Measurements from ENCODE around the gene VAMP2.

The VAMP2 gene

DNA sequence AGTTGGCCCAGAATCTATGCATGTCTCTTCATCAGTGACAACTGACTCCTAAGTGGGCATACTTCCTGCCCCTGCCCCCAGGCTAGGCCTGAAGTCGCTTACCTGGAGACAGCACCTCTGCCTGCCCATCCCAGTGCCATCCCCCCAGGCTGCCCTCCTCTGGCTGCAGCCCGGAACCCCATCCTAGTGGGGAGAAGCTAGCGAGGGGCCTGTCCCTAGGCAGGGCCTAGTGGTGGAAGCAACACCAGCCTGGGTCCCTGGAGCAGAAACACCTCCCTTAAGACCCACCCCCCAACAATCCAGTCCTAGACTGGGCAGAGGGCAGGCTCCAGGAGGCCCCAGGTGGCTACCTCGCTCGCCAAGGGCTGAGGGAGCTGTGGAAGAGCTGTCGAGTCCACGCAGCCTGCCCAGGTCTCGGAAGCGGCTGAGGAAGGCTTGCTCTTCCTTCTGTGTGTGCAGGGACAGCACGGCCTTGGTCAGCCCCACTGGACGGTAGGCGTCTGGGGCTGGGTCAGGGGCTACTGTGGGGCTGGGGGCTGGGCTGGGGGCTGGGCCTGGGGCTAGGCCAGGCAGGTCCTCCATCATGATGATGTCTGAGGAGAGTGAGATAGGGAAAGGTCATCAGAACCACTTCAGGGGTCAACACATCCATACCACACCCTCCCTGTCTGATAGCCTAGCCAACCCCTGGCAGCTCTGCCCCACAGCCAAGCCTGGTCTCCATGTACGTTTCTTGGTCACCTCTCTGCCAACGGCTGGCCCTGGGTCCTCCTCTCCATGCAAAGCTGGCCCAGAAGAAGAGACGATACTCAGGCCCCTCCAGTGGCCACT, 18.1 kb downstream of the VAMP2 start:
- H3K9me3 Mint-ChIP-seq: no peaks in the 10 kb centered on the region
- no peaks in the 10 kb centered on the region for H3K27me3 Mint-ChIP-seq
- peaks cover 95% of the 10 kb centered on the region for H3K36me3 Mint-ChIP-seq (ENCODE audit: low read depth)
- H3K4me1 Mint-ChIP-seq (ENCODE audit: low read depth): peaks cover 3% of the 10 kb centered on the region
- H3K27ac Mint-ChIP-seq: no peak overlapping the region
- no peak for DNase-seq
- H3K4me3 Mint-ChIP-seq: no peak overlapping the region

DNA sequence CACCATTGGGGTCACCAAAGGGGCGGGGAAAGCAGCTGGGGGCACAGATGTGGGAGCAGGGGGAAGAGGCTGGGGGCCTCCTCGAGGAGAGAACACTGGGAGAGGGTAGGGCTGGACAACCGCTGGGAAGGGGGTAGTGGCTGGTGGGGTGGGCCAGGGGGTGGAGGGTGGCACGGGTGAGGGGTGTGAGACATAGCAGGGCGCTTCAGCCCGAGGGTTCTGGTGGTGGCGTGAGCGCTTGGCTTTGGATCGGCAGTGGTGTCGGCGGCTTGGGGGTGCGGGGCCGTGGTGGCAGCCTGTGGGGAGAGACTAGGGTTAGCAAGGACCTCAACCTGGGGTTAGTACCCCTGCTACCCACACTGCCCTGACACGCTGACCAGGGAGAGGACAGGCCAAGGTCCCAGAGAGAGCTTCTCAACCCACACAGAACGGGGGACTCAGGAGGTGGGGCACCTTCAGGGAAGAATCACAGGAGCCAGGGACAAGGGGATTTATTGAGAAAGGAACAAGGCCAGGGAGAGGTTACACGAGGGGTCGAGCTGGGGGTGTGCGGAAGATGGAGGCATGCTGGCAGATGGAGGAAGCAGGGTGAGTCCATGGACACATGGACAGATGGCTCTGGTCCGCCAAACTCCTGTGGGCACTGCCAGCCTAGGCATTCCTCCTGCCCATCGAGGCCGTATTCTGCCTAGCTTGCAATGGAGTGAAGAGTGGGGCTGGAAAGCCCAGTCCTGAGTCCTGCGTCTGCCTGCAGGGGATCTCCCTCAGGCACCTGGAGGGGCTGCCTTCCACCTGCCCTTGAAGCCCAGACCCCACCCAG, 19.0 kb downstream of the VAMP2 start:
- Mint-ChIP-seq H3K27me3 (no peaks in the 10 kb centered on the region), H3K9me3 (no peaks in the 10 kb centered on the region), H3K4me1 (ENCODE audit: low read depth) (no peaks in the 10 kb centered on the region), H3K4me3 (no peak overlapping the region), H3K27ac (no peak overlapping the region), H3K36me3 (ENCODE audit: low read depth) (peaks cover 91% of the 10 kb centered on the region)
- DNase-seq: no peak

DNA sequence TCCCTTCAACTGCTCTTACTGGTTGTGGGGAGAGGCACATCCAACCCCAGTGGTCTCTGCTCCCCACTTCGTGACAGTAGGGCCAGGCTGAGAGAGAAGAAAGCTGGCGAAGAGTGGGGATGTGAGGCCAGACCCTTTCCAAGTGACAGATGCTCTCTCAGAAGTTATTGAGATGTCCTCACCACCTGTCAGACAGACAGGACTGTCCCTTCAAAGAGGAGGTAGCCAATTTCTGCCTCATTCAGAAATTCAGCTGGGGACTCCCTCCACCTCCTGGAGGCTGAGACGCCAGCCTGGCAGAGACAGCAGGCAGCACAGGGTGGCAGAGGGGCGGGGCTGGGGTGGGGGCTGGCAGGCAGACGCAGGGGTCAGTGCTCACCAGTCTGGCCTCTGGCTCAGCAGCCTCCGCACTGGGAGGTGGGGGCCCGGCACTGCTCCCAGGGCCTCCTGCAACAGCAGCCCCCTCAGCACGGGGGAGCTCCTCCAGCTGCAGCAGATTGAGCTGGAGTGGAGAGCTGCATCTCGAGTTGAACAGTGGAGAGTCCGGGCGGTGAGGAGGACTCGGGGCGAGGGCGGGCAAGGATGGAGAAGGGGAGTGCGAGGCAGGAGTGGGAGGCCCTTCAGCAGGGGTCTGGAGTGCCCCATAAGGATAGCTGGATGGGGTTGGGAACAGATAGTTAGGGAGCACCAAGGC, 19.7 kb downstream of the VAMP2 start:
- H3K4me3 Mint-ChIP-seq: no peak overlapping the region
- DNase-seq: no peak
- peaks cover 83% of the 10 kb centered on the region for H3K36me3 Mint-ChIP-seq (ENCODE audit: low read depth)
- H3K9me3 Mint-ChIP-seq: no peaks in the 10 kb centered on the region
- H3K27ac Mint-ChIP-seq: no peak overlapping the region
- no peaks in the 10 kb centered on the region for H3K27me3 Mint-ChIP-seq
- H3K4me1 Mint-ChIP-seq (ENCODE audit: low read depth): no peaks in the 10 kb centered on the region

DNA sequence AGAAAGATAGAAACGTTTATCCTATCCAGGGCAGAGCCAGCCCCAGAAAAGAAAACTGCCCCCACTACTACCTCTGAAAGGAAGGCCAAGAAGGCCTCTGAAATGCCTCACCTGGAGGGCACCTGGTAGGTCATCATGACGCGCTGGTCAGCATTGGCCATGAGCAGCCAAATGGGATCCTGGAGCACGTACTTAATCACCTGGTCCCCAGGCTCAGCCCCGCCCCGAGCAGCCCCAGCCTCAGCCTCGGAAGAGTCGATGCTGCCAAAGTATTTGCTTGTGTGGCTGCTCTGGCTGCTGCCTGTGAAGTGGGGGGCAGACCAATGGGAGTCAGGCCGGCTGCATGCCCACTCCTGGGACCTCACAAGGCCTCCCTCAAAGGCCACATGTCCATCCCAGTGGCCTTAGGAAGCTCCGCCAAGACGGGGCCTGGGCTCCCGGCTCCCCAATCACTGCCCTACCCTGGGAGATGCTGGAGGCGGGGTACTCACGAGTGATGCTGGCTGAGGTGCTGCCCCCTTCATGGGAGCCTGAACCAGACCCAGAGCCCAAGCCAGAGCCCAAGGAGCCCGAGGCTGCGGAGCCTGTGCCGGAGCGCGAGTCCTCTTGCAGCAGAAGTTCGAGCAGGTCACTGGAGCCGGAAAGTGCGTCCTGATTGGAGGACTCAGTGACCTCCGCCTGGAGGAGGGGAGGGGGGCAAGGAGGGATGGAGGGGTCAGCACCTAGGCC, 20.4 kb downstream of the VAMP2 start:
- Mint-ChIP-seq H3K27me3 (no peaks in the 10 kb centered on the region), H3K9me3 (no peaks in the 10 kb centered on the region)

DNA sequence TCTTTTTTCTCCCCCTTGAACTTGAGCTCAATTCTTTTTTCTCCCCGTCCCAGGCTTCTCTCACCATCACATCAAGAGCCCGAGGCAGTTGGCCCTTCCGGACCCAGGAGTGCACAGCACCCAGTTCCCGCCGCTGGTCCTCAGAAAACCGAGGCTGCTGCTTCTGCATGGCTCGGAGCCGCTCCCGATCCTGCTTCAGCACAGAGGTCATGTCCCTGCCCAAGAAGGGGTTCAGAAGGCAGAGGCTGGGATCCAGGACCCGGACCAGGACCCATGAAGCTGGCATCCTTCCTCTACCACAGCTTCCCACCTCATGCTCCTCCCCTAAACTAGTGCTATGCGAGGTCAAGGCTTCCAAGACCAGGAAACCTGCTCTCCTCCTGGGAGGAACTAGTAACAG, 21.0 kb downstream of the VAMP2 start:
- Mint-ChIP-seq H3K36me3 (ENCODE audit: low read depth) (peaks cover 70% of the 10 kb centered on the region), H3K4me1 (ENCODE audit: low read depth) (no peaks in the 10 kb centered on the region)

More for the DNA sequence above, 20.4 kb downstream of the VAMP2 start:
- no peaks in the 10 kb centered on the region for H3K4me1 Mint-ChIP-seq (ENCODE audit: low read depth)
- no peak overlapping the region for H3K27ac Mint-ChIP-seq
- DNase-seq: no peak
- no peak overlapping the region for H3K4me3 Mint-ChIP-seq
- H3K36me3 Mint-ChIP-seq (ENCODE audit: low read depth): peaks cover 76% of the 10 kb centered on the region

DNA sequence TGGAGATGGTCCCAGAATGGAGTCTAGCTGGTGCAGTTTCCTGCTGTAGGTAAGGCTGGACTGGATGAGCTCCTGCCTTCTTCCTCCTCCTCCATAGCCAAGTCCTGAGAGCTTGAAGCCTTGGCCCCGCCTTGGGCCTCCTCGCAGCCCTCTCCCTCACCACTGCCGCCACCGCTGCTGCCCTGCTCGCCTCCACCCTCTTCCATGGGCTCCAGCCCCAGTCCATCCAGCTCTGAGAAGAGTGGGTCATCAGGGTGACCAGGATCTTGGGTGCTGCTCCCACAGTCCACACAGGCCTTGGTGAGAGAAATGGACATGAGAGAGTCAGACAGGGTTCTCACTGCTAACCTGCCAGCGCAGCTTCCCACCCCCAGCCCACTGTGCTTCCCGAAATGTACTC, 21.7 kb downstream of the VAMP2 start:
- DNase-seq: no peak
- Mint-ChIP-seq H3K27me3 (no peaks in the 10 kb centered on the region), H3K36me3 (ENCODE audit: low read depth) (peaks cover 63% of the 10 kb centered on the region), H3K9me3 (no peaks in the 10 kb centered on the region), H3K4me1 (ENCODE audit: low read depth) (no peaks in the 10 kb centered on the region), H3K27ac (peak overlapping the region; percentile 19), H3K4me3 (no peak overlapping the region)

More for the DNA sequence above, 21.0 kb downstream of the VAMP2 start:
- H3K4me3 Mint-ChIP-seq: no peak overlapping the region
- no peak for DNase-seq
- H3K27ac Mint-ChIP-seq: peak overlapping the region; percentile 47
- no peaks in the 10 kb centered on the region for H3K27me3 Mint-ChIP-seq
- H3K9me3 Mint-ChIP-seq: no peaks in the 10 kb centered on the region

DNA sequence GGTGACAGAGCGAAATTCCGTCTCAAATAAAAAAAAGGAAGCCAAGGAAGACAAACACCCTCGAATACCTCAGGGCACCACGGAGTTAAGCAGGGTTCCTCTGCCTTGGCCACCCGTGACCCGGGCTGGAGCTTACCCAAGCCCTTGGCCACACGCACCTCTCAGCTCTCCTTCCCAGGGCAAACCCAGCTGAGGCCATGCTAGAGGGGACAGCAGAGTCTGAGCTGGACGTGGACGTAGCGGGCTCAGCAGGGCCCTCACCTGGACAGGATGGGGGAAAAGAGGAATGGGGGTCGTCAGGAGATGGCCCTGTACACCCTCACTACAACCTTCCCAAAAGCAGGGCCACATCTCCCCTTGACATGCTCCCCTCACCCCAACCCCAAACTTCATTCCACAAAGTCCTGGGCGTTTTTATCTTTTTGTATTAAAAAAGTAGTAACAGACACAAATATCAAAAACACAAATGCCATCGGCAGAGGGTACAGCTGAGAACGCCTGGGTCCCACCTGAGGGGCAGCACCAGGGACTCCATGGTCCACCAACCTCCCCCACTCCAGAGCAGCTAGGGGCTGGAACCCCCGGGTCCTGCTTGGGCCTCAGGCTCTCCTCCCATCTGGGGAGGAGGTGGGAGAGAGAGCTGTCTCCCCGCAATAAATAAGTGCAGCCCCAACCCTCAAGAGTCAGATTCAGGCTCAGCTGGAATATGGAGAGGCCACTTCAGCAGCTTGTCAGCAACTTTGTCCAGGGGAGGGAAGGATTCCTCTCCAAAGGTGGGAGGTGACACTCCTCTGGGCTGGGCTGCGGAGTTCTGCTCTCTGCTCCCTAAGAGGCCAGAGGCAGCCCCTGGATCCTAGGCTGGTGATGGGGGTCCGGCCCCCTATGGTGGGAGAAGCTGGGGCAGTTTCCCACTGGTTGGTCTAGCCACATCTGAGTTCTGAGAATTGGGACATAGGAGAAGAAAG, 22.4 kb downstream of the VAMP2 start:
- no peak overlapping the region for H3K4me3 Mint-ChIP-seq

DNA sequence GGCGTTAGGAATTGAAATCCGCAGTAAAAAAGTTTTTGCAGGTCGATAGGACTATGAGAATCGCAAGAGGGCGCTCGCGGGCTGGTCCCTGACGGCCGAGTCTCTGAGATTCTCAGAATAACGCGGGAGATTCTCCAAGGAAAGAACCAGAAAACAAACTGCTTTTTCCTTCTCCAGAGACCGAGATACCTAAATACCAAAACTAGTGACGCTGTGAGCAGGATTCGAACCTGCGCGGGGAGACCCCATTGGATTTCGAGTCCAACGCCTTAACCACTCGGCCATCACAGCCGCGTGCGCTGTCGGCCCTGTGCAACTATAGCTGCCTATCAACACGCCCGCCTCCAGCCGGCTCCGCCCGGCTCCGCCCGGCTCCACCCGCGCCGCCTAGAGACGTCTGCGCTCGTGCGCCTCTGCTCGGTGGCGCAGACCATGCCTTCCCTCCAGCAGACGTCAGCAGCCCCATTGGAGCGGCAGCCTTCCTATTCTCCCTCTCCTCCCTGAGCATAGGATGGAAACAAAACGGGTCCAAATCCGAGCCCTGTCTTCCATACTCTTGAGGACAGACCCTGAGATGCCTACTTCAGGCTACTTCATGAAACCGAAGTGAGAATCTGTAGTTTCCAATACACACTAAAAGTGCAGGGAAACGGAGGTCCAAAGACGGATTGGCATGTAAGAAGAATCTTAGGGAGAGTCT, 23.9 kb downstream of the VAMP2 start:
- Mint-ChIP-seq H3K27me3 (no peaks in the 10 kb centered on the region), H3K4me1 (ENCODE audit: low read depth) (no peaks in the 10 kb centered on the region), H3K9me3 (no peaks in the 10 kb centered on the region), H3K4me3 (no peak overlapping the region), H3K36me3 (ENCODE audit: low read depth) (peaks cover 42% of the 10 kb centered on the region), H3K27ac (no peak overlapping the region)
- DNase-seq: peak; percentile 100

More for the DNA sequence above, 22.4 kb downstream of the VAMP2 start:
- no peak overlapping the region for H3K27ac Mint-ChIP-seq
- peaks cover 56% of the 10 kb centered on the region for H3K36me3 Mint-ChIP-seq (ENCODE audit: low read depth)
- H3K9me3 Mint-ChIP-seq: no peaks in the 10 kb centered on the region
- no peak for DNase-seq
- H3K27me3 Mint-ChIP-seq: no peaks in the 10 kb centered on the region
- no peaks in the 10 kb centered on the region for H3K4me1 Mint-ChIP-seq (ENCODE audit: low read depth)

DNA sequence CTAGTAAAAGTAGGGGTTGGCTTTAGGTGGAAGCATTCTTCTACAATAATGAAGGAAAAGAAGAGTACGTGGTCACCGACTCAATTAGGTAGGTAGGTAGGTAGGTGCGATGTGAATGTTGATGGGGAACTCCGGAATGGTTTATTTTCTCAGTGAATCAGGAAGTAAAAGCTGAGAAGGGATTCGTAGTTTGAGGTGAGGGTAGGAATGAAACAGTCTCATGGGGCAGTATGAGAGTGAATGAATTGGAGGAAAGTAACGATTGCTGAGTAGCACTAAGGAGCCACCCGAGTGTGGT, 24.4 kb downstream of the VAMP2 start:
- DNase-seq: no peak
- Mint-ChIP-seq H3K4me1 (ENCODE audit: low read depth) (no peaks in the 10 kb centered on the region), H3K27ac (no peak overlapping the region), H3K4me3 (no peak overlapping the region), H3K9me3 (no peaks in the 10 kb centered on the region), H3K27me3 (no peaks in the 10 kb centered on the region), H3K36me3 (ENCODE audit: low read depth) (peaks cover 37% of the 10 kb centered on the region)

DNA sequence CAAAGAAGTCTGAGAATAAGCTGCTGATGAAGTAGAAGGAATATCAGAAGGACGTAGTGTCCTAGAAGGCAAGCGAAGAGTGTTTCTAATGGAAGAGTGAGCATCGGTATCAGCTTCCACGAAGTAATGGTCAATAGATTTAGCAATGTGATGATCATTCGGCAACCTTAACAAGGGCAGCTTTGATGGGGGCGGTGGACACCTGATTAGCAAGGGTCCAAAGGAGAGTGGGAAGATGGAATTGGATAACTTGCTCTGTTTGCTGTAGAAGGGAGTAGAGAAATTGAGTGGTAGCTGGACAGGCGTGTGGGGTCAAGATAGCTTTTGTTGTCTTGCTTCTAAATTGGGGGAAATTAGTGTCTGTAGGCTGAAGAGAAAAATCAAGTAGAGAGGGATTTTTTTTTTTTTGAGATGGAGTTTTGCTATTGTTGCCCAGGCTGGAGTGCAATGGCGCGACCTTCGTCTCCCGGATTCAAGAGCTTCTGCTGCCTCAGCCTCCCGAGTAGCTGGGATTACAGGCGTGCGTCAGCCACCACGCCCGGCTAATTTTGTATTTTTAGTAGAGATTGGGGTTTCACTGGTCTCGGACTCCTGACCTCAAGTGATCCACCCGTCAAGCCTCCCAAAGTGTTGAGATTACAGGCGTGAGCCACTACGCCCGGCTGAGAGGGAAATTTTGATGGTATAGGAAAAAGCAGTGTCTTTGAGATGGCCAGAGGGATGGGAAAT, 24.9 kb downstream of the VAMP2 start:
- no peak overlapping the region for H3K4me3 Mint-ChIP-seq
- no peak for DNase-seq
- H3K36me3 Mint-ChIP-seq (ENCODE audit: low read depth): peaks cover 34% of the 10 kb centered on the region
- no peaks in the 10 kb centered on the region for H3K27me3 Mint-ChIP-seq
- H3K9me3 Mint-ChIP-seq: no peaks in the 10 kb centered on the region
- H3K4me1 Mint-ChIP-seq (ENCODE audit: low read depth): no peaks in the 10 kb centered on the region
- H3K27ac Mint-ChIP-seq: no peak overlapping the region

DNA sequence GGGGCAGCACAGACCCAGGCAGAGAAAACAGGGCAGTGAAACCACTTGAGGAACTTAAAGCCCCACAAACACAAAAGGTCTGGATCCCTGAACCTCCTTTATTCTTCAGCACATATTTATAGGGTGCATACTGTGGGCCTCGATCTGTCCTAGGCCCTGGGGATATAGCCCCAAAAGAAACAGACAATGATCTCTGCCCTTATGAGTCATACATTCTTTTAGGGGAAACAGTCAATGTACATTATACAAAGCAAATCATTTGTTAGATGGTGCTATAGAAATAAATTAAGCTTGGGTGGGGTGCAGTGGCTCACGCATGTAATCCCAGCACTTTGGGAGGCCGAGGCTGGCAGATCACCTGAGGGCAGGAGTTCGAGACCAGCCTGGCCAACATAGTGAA, 28.8 kb downstream of the VAMP2 start:
- H3K36me3 Mint-ChIP-seq (ENCODE audit: low read depth): no peaks in the 10 kb centered on the region
- no peak overlapping the region for H3K4me3 Mint-ChIP-seq
- no peaks in the 10 kb centered on the region for H3K27me3 Mint-ChIP-seq
- DNase-seq: no peak
- H3K4me1 Mint-ChIP-seq (ENCODE audit: low read depth): peaks cover 3% of the 10 kb centered on the region
- no peaks in the 10 kb centered on the region for H3K9me3 Mint-ChIP-seq
- no peak overlapping the region for H3K27ac Mint-ChIP-seq

DNA sequence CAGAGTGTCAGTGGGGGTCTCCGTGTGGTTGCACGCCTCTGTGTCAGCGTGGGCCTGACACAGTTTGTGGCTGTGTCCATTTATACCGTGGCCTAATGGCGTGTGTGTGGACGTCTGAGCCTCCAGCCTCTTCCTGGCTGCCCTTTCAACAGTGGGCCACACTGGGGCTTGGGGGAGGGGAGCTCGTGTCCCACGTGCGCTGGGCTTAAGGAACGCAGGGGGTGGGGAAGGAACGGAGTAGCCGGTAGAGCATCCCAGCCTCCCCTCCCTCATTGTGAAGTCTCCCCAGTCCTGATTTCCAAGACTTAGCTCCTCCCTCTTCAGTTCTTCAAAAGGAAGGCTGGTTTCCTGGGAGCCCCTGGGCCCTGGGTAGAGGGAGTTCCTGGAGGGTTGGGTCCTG, 29.3 kb downstream of the VAMP2 start:
- H3K27me3 Mint-ChIP-seq: no peaks in the 10 kb centered on the region
- H3K4me1 Mint-ChIP-seq (ENCODE audit: low read depth): peaks cover 3% of the 10 kb centered on the region
- no peak overlapping the region for H3K27ac Mint-ChIP-seq
- no peaks in the 10 kb centered on the region for H3K9me3 Mint-ChIP-seq
- no peak for DNase-seq
- no peaks in the 10 kb centered on the region for H3K36me3 Mint-ChIP-seq (ENCODE audit: low read depth)
- H3K4me3 Mint-ChIP-seq: no peak overlapping the region

Data from activated T-cell treated with anti-CD3 and anti-CD28 coated beads, Interleukin-2, amount 50 U/mL, for 24 hours (primary cell).